PC-9 (cell line): Measurements from ENCODE around the gene OSBPL2. TPM values are rescaled to one million over a fixed set of nuclear protein-coding genes. Genes with fewer than 3 reads are reported as not detected.

Experiments
- BruUV-seq: library from RNA; stranded (reverse); fragments of 400-500 nt; replicated peaks from 2 replicates; lab custom pipeline; 2021; lab: Mats Ljungman, UMichigan
- CTCF ChIA-PET: fragments of 300-600 bp; sonication (Branson Sonifier 250); formaldehyde crosslinking; loops from one replicate; lab custom pipeline; 2022; ENCODE audit warnings: antibody characterized with exemption; lab: Charles Lee
- POLR2A ChIA-PET: fragments of 300-600 bp; sonication (Branson Sonifier 250); formaldehyde crosslinking; loops from one replicate; lab custom pipeline; 2022; ENCODE audit warnings: antibody characterized with exemption; ENCODE audit not compliant: unreplicated experiment; lab: Charles Lee
- DNase-seq, 2 experiments: peaks; one replicate each; pipeline versions ENCODE4 v3.0.0 to v3.0.0-alpha.2; 2015 to 2022; ENCODE audit warnings: mixed read lengths in 1 of 2
- H2AFZ ChIP-seq: fragments of 200-600 bp; sonication (generic); 2 replicates; pipeline ENCODE4 v1.8.1; 2017; ENCODE audit warnings: antibody characterized with exemption
- H3F3A ChIP-seq: fragments of 200-600 bp; sonication (generic); 2 replicates; pipeline ENCODE4 v1.8.1; 2017; ENCODE audit warnings: antibody characterized with exemption, mild to moderate bottlenecking, low read depth; ENCODE audit not compliant: insufficient read depth
- H3K27ac ChIP-seq: fragments of 200-600 bp; sonication (generic); 2 replicates; pipeline ENCODE4 v1.6.1; 2016; ENCODE audit warnings: mixed run types
- H3K27me3 ChIP-seq: fragments of 200-600 bp; sonication (generic); 2 replicates; pipeline ENCODE4 v1.6.1; 2016; ENCODE audit warnings: low read depth, mixed run types; ENCODE audit not compliant: insufficient read depth
- H3K36me3 ChIP-seq: fragments of 200-600 bp; sonication (generic); 2 replicates; pipeline ENCODE4 v1.6.1; 2016; ENCODE audit warnings: low read depth, mixed run types
- H3K4me1 ChIP-seq: fragments of 200-600 bp; sonication (generic); replicated peaks from 2 replicates; pipeline ENCODE4 v1.6.1; 2016; ENCODE audit warnings: mixed run types; ENCODE audit not compliant: insufficient read depth
- H3K4me2 ChIP-seq: fragments of 200-600 bp; sonication (generic); 2 replicates; pipeline ENCODE4 v1.6.1; 2017; ENCODE audit warnings: mixed run types
- H3K4me3 ChIP-seq: fragments of 200-600 bp; sonication (generic); 2 replicates; pipeline ENCODE4 v1.6.1; 2016; ENCODE audit warnings: mixed run types
- H3K79me2 ChIP-seq: fragments of 200-600 bp; sonication (generic); 2 replicates; pipeline ENCODE4 v1.6.1; 2017; ENCODE audit warnings: low read depth, mixed run types
- H3K9me2 ChIP-seq: fragments of 200-600 bp; sonication (generic); 2 replicates; pipeline ENCODE4 v1.8.1; 2017; ENCODE audit warnings: mild to moderate bottlenecking; ENCODE audit not compliant: insufficient read depth
- H3K9me3 ChIP-seq: fragments of 200-600 bp; sonication (generic); 2 replicates; pipeline ENCODE4 v1.8.1; 2016; ENCODE audit warnings: low read depth; ENCODE audit not compliant: insufficient read depth
- H4K20me1 ChIP-seq: fragments of 200-600 bp; sonication (generic); 2 replicates; pipeline ENCODE4 v1.8.1; 2017; ENCODE audit not compliant: insufficient read depth
- EZH2 ChIP-seq: fragments of 200-600 bp; sonication (generic); IDR thresholded peaks from 2 replicates; pipeline ENCODE4 v1.8.0; 2017; ENCODE audit warnings: antibody characterized with exemption, low read depth
- intact Hi-C: fragments of 100-400 bp; cut with micrococcal nuclease; formaldehyde crosslinking; loops from one replicate; pipeline ENCODE4 v1.10.0; 2022; ENCODE audit not compliant: unreplicated experiment
- total RNA-seq: library from RNA; stranded (reverse); gene quantifications from 2 replicates; pipeline ENCODE4 v1.2.3, GENCODE V29; 2021
- TF ChIP-seq, protein P1 (sequence below): fragments of 200-600 bp; sonication (generic); conservative IDR thresholded peaks from 2 replicates; pipeline ENCODE4 v1.6.1; 2017; ENCODE audit warnings: mixed run types, antibody characterized with exemption, mild to moderate bottlenecking, moderate library complexity

Gene OSBPL2
- total RNA-seq, 1 experiment from 2014 or later, result 84.8 TPM

DNA sequence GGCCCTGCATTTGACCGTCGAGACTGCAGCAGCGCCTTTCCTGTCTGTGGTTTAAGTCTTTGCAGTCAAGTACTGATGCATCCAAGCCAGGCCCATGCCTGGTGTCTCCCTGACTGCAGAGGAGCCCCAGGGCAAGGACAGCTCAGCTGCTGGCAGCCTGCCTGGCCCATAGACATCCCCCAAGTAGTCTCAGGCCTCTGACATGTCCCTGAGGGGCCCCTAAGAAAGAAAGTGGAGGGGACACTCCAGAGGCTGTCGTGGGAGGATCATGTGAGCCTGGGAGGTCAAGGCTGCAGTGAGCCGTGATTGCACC, 36.3 kb upstream of the OSBPL2 start:
- DNase-seq, result no peak
- Histone ChIP-seq H4K20me1 (peaks cover 7% of the 10 kb centered on the region), H3K4me1 (no peaks in the 10 kb centered on the region), H3K79me2 (no peaks in the 10 kb centered on the region), H3K4me2 (no peak overlapping the region), H3K9me3 (no peaks in the 10 kb centered on the region), H3K36me3 (peaks cover 3% of the 10 kb centered on the region; the same call in 1 of the 2 replicates), H2AFZ (no peak overlapping the region), H3K27me3 (no peaks in the 10 kb centered on the region), H3K27ac (no peak overlapping the region), H3F3A (no peaks in the 10 kb centered on the region; the same call in 1 of the 2 replicates), H3K4me3 (no peak overlapping the region), H3K9me2 (no peaks in the 10 kb centered on the region)
- ChIA-PET POLR2A (no interaction called here), CTCF (no interaction called here)
- BruUV-seq, result no TSS peak
- TF ChIP-seq, protein P1, sequence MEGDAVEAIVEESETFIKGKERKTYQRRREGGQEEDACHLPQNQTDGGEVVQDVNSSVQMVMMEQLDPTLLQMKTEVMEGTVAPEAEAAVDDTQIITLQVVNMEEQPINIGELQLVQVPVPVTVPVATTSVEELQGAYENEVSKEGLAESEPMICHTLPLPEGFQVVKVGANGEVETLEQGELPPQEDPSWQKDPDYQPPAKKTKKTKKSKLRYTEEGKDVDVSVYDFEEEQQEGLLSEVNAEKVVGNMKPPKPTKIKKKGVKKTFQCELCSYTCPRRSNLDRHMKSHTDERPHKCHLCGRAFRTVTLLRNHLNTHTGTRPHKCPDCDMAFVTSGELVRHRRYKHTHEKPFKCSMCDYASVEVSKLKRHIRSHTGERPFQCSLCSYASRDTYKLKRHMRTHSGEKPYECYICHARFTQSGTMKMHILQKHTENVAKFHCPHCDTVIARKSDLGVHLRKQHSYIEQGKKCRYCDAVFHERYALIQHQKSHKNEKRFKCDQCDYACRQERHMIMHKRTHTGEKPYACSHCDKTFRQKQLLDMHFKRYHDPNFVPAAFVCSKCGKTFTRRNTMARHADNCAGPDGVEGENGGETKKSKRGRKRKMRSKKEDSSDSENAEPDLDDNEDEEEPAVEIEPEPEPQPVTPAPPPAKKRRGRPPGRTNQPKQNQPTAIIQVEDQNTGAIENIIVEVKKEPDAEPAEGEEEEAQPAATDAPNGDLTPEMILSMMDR, result no peak
- no peak for TF ChIP-seq EZH2
- intact Hi-C loops, result no loop called here

DNA sequence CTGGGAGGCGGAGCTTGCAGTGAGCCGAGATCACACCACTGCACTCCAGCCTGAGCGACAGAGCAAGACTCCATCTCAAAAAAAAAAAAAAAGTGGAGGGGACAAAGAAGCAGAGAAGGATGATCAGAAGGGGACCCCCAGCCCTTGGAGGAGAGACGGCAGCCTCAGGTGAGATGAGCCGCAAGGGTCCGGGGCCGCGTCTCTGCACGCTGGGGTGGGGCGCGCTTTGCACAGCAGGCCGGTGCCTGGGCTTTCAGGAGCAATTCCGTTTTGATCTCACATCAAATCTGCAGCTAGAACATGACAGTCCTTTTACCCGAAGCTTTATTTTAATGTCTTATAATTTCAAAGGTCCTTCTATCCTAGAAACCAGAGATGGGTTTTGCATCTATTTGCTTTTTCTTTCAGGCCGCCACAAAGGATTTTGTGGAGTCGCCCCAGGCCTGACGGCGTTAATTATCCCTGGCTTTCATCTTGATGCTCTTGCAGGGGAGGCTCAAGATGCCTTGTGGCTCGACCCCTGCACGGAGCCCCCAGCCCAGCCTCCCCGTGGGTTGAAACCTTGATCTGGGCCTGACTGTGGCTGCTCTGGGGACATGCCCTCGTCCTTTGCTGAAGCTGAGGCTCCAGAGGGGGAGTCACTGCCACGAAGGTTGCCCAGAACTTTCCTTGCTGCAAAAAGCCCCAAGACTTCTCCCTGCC, 35.5 kb upstream of the OSBPL2 start:
- H3K4me2 ChIP-seq, result no peak overlapping the region

DNA sequence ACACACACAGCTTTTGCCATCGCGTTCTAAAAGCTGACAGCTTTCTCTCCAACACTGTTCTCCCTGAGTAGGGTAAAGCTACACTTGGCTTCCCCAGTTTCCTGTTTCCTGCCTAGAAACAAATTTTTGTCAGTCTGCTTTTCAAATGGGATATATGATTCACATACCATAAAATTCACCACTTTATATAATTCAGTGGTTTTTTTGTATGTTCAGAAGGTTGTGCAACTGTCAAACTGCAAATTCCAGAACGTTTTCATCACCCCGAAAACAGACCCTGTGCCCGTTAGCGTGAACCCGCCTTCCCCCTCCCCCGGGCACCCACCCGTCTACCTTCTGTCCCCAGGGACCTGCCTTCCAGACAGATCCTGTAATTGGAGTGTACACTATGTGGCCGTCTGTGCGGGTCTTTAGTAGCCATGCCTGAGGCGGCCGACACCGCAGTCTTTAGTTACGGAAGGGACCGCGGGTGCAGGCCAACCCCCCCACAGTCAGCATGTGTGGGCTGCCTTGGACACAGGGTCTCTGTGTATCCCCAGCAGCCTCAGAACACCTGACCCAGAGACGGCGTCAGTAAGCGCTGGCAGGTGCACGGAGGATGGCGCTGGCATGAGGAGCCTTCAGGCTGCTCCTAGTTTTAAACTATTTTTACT, 34.8 kb upstream of the OSBPL2 start:
- ChIA-PET POLR2A (no interaction called here), CTCF (no interaction called here)
- Histone ChIP-seq H3K27ac (no peak overlapping the region), H3F3A (peaks cover 5% of the 10 kb centered on the region; the same call in 1 of the 2 replicates), H3K4me3 (no peak overlapping the region), H3K36me3 (peaks cover 3% of the 10 kb centered on the region; the same call in 1 of the 2 replicates), H2AFZ (no peak overlapping the region), H3K4me1 (no peaks in the 10 kb centered on the region), H4K20me1 (peaks cover 8% of the 10 kb centered on the region), H3K79me2 (no peaks in the 10 kb centered on the region), H3K9me3 (no peaks in the 10 kb centered on the region), H3K4me2 (no peak overlapping the region), H3K27me3 (no peaks in the 10 kb centered on the region), H3K9me2 (no peaks in the 10 kb centered on the region)
- TF ChIP-seq EZH2, result no peak
- TF ChIP-seq, protein P1, result no peak
- no TSS peak for BruUV-seq
- DNase-seq, result no peak
- intact Hi-C loops, result no loop called here

More for the DNA sequence above, 35.5 kb upstream of the OSBPL2 start:
- H4K20me1 ChIP-seq, result peaks cover 7% of the 10 kb centered on the region
- H3K9me2 ChIP-seq, result no peaks in the 10 kb centered on the region
- no peak overlapping the region for H3K27ac ChIP-seq
- H3K36me3 ChIP-seq, result peaks cover 3% of the 10 kb centered on the region; the same call in 1 of the 2 replicates
- H3K4me1 ChIP-seq, result no peaks in the 10 kb centered on the region
- no peak overlapping the region for H3K4me3 ChIP-seq
- intact Hi-C loops, result no loop called here
- TF ChIP-seq, protein P1, result no peak
- no peak for TF ChIP-seq EZH2
- POLR2A ChIA-PET, result no interaction called here
- no peak for DNase-seq
- CTCF ChIA-PET, result no interaction called here
- TSS peak; percentile 35 for BruUV-seq
- H3F3A ChIP-seq, result peaks cover 3% of the 10 kb centered on the region; the same call in 1 of the 2 replicates
- H3K27me3 ChIP-seq, result no peaks in the 10 kb centered on the region
- H3K9me3 ChIP-seq, result no peaks in the 10 kb centered on the region
- no peaks in the 10 kb centered on the region for H3K79me2 ChIP-seq
- H2AFZ ChIP-seq, result no peak overlapping the region
